ENCODE measurements around the gene TMEFF1. TPM values are rescaled to one million over a fixed set of nuclear protein-coding genes. Genes with fewer than 3 reads are reported as not detected.

TMEFF1 gene
- total RNA-seq, 1 experiment from 2014 or later: 65.5 TPM

- Histone ChIP-seq H4K5ac (ENCODE audit: insufficient read length, low read depth, low read length) (no peak overlapping the region), H2BK5ac (ENCODE audit: insufficient read length, low read length) (no peak overlapping the region), H2BK15ac (ENCODE audit: low read depth, low read length) (no peak overlapping the region), H3K14ac (ENCODE audit: insufficient read depth, low read length) (no peak overlapping the region), H3K9ac (ENCODE audit: extremely low read depth, insufficient read length, low read length) (no peak overlapping the region), H3K56ac (ENCODE audit: insufficient read length, low read depth, low read length) (no peak overlapping the region), H3K79me1 (ENCODE audit: insufficient read depth, low read depth, low read length, poor library complexity, severe bottlenecking) (no peaks in the 10 kb centered on the region), H3K27ac (ENCODE audit: insufficient read length, low read depth, low read length) (no peak overlapping the region), H3K23me2 (ENCODE audit: insufficient read length, low read depth, low read length, poor library complexity, severe bottlenecking) (no peaks in the 10 kb centered on the region), H2BK20ac (ENCODE audit: low read depth, low read length, poor library complexity, severe bottlenecking) (no peak overlapping the region), H4K91ac (ENCODE audit: insufficient read length, low read depth, low read length) (no peak overlapping the region), H3K79me2 (ENCODE audit: insufficient read depth, low read length) (no peaks in the 10 kb centered on the region), H2BK12ac (ENCODE audit: insufficient read length, low read depth, low read length) (no peak overlapping the region), H2AFZ (ENCODE audit: low read length) (no peak overlapping the region), H2BK120ac (ENCODE audit: low read depth, low read length, poor library complexity, severe bottlenecking) (no peak overlapping the region), H3K9me3 (ENCODE audit: control insufficient read depth, low read depth, low read length) (no peaks in the 10 kb centered on the region), H3K4me1 (ENCODE audit: insufficient read depth, low read length) (0 out of 2 replicates have a peak, but pooled peaks cover 2% of the 10 kb centered on the region), H3T11ph (ENCODE audit: low read length) (no peak overlapping the region), H3K4ac (ENCODE audit: low read depth, low read length) (no peak overlapping the region), H3K27me3 (ENCODE audit: insufficient read depth, low read length) (no peaks in the 10 kb centered on the region), H4K20me1 (ENCODE audit: control insufficient read depth, insufficient read depth, insufficient read length) (no peaks in the 10 kb centered on the region), H3K18ac (ENCODE audit: insufficient read length, low read depth, low read length) (no peak overlapping the region), H3K23ac (ENCODE audit: insufficient read length, low read depth, low read length) (no peak overlapping the region), H4K8ac (replicated peaks; ENCODE audit: insufficient read length, low read depth, low read length) (no peak overlapping the region), H3K4me2 (ENCODE audit: insufficient read depth, insufficient read length, low read length) (no peak overlapping the region), H2AK5ac (ENCODE audit: insufficient read length, low read length) (no peak overlapping the region)
- no peak for DNase-seq
- no CpG with 5 or more reads among the region's 5 CpGs for WGBS (ENCODE audit: extremely low coverage, insufficient read length, low lambda C conversion rate)
- Mint-ChIP-seq H3K27ac (peak overlapping the region in 1 of 3 experiments; percentile 13; a peak in 2 of 7 replicates), H3K36me3 (ENCODE audit: insufficient read depth in 1 of 3, low read depth in 3 of 3) (peaks cover 1 to 12% (median 6%) of the 10 kb centered on the region in 3 experiments; a peak in 6 of 7 replicates), H3K9me3 (no peaks in the 10 kb centered on the region; a peak in 1 of 5 replicates), H3K4me3 (no peak overlapping the region), H3K27me3 (ENCODE audit: low read depth) (no peaks in the 10 kb centered on the region), H3K4me1 (peaks cover 12% of the 10 kb centered on the region in 2 experiments)
- no peak for TF ChIP-seq CTCF (conservative IDR thresholded peaks at IDR 0.05)
Observed at GRCh38 chr9:100591639-100592412, 118.9 kb downstream of the TMEFF1 start.
